Stimulated activated CD8-positive, alpha-beta memory T cell treated with anti-CD3 and anti-CD28 coated beads, Interleukin-12 subunit alpha, Interleukin-12 subunit beta, amount 100 ng/mL, for 24 hours (primary cell): Measurements from ENCODE around the gene FBXL2.
"Not testable (repeated sequence)": the region's sequence is repeated elsewhere in the genome, so short reads cannot be mapped to it uniquely, and the experiment has no call there.

ENCODE experiments used
- DNase-seq: peaks from one replicate; pipeline ENCODE4 v3.0.0-alpha.2; 2020; ENCODE audit errors: extremely low read depth

Gene FBXL2

GRCh38 chr3:33386631-33387030 lies 109.4 kb downstream of the FBXL2 start:
- DNase-seq = no peak

GRCh38 chr3:33388374-33389100 lies 111.3 kb downstream of the FBXL2 start:
- no peak for DNase-seq

- no peak for DNase-seq
These were observed 112.7 kb downstream of the FBXL2 start for GRCh38 chr3:33389908-33390307.

GRCh38 chr3:33391255-33391995 lies 114.2 kb downstream of the FBXL2 start:
- no peak for DNase-seq

- no peak for DNase-seq
These were observed 114.9 kb downstream of the FBXL2 start for GRCh38 chr3:33392144-33392543.

- no peak for DNase-seq
These were observed 115.5 kb downstream of the FBXL2 start for GRCh38 chr3:33392703-33393125.

- DNase-seq = no peak
These were observed 117.3 kb downstream of the FBXL2 start for GRCh38 chr3:33394403-33395054.

- no peak for DNase-seq
These were observed 118.7 kb downstream of the FBXL2 start for GRCh38 chr3:33395900-33396299.

GRCh38 chr3:33398410-33398809 lies 121.2 kb downstream of the FBXL2 start:
- DNase-seq = no peak

- no peak for DNase-seq
These were observed 124.5 kb downstream of the FBXL2 start for GRCh38 chr3:33401781-33402180.

GRCh38 chr3:33402936-33403335 lies 125.7 kb downstream of the FBXL2 start:
- no peak for DNase-seq

- DNase-seq = no peak
These were observed 126.5 kb downstream of the FBXL2 start for GRCh38 chr3:33403756-33404155.

- not testable (repeated sequence) for DNase-seq
These were observed 133.6 kb downstream of the FBXL2 start for GRCh38 chr3:33410816-33411215.

GRCh38 chr3:33417066-33417673 lies 139.9 kb downstream of the FBXL2 start:
- DNase-seq = no peak

- no peak for DNase-seq
These were observed 142.7 kb downstream of the FBXL2 start for GRCh38 chr3:33419948-33420347.

- DNase-seq = no peak
These were observed 143.7 kb downstream of the FBXL2 start for GRCh38 chr3:33420966-33421365.

- DNase-seq = no peak
These were observed 147.6 kb downstream of the FBXL2 start for GRCh38 chr3:33424606-33425452.

- no peak for DNase-seq
These were observed 148.2 kb downstream of the FBXL2 start for GRCh38 chr3:33425453-33425852.

- DNase-seq = no peak
These were observed 148.8 kb downstream of the FBXL2 start for GRCh38 chr3:33426068-33426467.

- no peak for DNase-seq
These were observed 149.5 kb downstream of the FBXL2 start for GRCh38 chr3:33426630-33427317.

- no peak for DNase-seq
These were observed 151.5 kb downstream of the FBXL2 start for GRCh38 chr3:33428734-33429133.
